Esophagus squamous epithelium (tissue), 5 donors: ENCODE data around the gene SLBP. TPM values are rescaled to one million over a fixed set of nuclear protein-coding genes. Genes with fewer than 3 reads are reported as not detected.

ENCODE experiments used
- DNase-seq: peaks from one replicate; lab custom pipeline; 2025; lab: John Stamatoyannopoulos, UW
- H3K27ac ChIP-seq, 4 donors: fragments of 200-600 bp; sonication (generic); one replicate each; pipeline ENCODE4 v1.5.1; 2016 to 2019; ENCODE audit warnings: mild to moderate bottlenecking in 1 of 4
- H3K27me3 ChIP-seq, 4 donors: fragments of 200-600 bp; sonication (generic); 1 replicate in 3 of 4; 2 replicates in 1 of 4; pipeline versions ENCODE4 v1.5.1 to v1.6.0; 2017 to 2021; ENCODE audit warnings: antibody characterized with exemption in 1 of 4
- H3K36me3 ChIP-seq, 3 donors: fragments of 200-600 bp; sonication (generic); one replicate each; pipeline ENCODE4 v1.5.1; 2016 to 2019
- H3K4me1 ChIP-seq, 3 donors: fragments of 200-600 bp; sonication (generic); one replicate each; pipeline ENCODE4 v1.5.1; 2017 to 2019
- H3K4me3 ChIP-seq, 4 donors: fragments of 200-600 bp; sonication (generic); 1 replicate in 3 of 4; 2 replicates in 1 of 4; pipeline ENCODE4 v1.5.1; 2016 to 2019; ENCODE audit warnings: mild to moderate bottlenecking in 2 of 4, moderate library complexity in 1 of 4
- H3K9me3 ChIP-seq, 3 donors: fragments of 200-600 bp; sonication (generic); one replicate each; pipeline ENCODE4 v1.5.1; 2016 to 2019
- POLR2A ChIP-seq, 4 donors: fragments of 450-650 bp; IDR thresholded peaks; one replicate each; pipeline ENCODE4 v1.6.1; 2017; ENCODE audit warnings: antibody characterized with exemption in 4 of 4, mild to moderate bottlenecking in 4 of 4, moderate library complexity in 3 of 4
- WGBS, 2 donors: methylation state at CpG; one replicate each; pipeline ENCODE4 v1.1.5; 2018; 5-methylcytosine and 5-hydroxymethylcytosine counted together
- intact Hi-C: fragments of 100-400 bp; cut with DNase I; formaldehyde crosslinking; loops from one replicate; pipeline ENCODE4 v1.15.0; 2022
- total RNA-seq, 4 donors: library from RNA; depleted of rRNA; stranded (reverse); fragments of >200 nt; gene quantifications; one replicate each; pipeline ENCODE4 v1.1.0, GENCODE V29; 2016
- TF ChIP-seq, protein P1 (sequence below), 6 experiments: fragments of 450-650 bp in 4 of 6; fragments of 200-600 bp in 2 of 6; sonication (generic) in 2 of 6; IDR thresholded peaks; one replicate each; pipeline ENCODE4 v1.5.1; 2016 to 2019; ENCODE audit warnings: antibody characterized with exemption in 6 of 6, mild to moderate bottlenecking in 4 of 6, moderate library complexity in 4 of 6
- donor health status: DM: yes; HTN: yes; CAD: no.

SLBP gene
- total RNA-seq, 4 donors from 2014 or later, result 32.4 to 60.1 (median 48.6) TPM

DNA sequence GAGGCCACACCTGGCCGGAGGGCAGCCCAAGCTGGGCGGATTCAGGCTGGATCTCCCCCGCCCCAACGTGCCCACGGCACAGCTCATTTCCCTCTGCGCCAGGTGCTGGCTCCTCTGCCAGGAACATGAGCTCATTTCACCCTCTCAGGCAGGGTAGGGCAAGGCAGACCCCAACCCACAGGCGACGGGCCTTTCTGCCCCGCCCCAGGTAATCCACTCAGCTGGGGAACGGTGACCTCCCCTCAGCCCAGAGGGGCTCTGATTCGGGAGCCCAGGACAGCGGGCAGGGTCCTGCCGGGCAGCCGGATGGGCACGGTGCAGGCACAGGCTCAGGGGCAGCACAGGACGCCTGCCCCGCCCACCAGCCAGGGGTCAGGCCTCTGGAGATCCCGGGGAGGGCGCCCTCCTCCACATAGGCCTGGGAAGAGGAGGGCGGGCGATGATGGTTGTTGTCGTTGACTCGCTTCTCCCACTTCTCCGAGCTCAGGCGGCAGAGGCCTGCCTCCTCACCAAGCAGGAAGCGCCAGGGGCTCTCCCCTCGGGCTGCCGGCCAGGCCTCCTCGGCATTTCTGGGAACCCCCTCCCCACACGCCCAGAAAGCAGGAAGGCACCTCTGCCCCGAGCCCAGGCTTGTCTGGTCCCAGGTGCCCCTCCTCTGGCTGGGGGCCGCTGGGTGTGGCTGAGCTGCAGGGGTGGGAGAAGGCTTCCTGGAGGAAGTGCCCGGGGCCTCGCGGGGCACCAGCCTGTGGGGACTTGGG is 40.3 kb upstream of the SLBP start:
- intact Hi-C loops, result loop anchor here (5.0 kb wide), 1 partner anchor 50 kb away; no protein-coding TSS in a partner anchor
- no peak for DNase-seq
- 0% methylated on average over 1 of the region's 35 CpGs; no CpG with 5 or more reads in 1 of the 2 donors for WGBS, 2 donors
- H3K9me3 ChIP-seq, result no peaks in the 10 kb centered on the region
- TF ChIP-seq, protein P1, sequence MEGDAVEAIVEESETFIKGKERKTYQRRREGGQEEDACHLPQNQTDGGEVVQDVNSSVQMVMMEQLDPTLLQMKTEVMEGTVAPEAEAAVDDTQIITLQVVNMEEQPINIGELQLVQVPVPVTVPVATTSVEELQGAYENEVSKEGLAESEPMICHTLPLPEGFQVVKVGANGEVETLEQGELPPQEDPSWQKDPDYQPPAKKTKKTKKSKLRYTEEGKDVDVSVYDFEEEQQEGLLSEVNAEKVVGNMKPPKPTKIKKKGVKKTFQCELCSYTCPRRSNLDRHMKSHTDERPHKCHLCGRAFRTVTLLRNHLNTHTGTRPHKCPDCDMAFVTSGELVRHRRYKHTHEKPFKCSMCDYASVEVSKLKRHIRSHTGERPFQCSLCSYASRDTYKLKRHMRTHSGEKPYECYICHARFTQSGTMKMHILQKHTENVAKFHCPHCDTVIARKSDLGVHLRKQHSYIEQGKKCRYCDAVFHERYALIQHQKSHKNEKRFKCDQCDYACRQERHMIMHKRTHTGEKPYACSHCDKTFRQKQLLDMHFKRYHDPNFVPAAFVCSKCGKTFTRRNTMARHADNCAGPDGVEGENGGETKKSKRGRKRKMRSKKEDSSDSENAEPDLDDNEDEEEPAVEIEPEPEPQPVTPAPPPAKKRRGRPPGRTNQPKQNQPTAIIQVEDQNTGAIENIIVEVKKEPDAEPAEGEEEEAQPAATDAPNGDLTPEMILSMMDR (IDR thresholded peaks at IDR 0.05), result peak in 3 of 6 experiments; percentile 7 to 33 (median 29)
- no peak for TF ChIP-seq POLR2A (IDR thresholded peaks at IDR 0.05)
- H3K4me3 ChIP-seq, result peak overlapping the region in 3 of 4 donors; percentile 2 to 37 (median 9)
- H3K27me3 ChIP-seq, result peaks cover 0 to 5% (median 0%) of the 10 kb centered on the region in 4 donors
- H3K27ac ChIP-seq, result peak overlapping the region; percentile 82 to 94 (median 90)
- H3K4me1 ChIP-seq, result peaks cover 71 to 93% (median 71%) of the 10 kb centered on the region in 3 donors
- H3K36me3 ChIP-seq, result no peaks in the 10 kb centered on the region

DNA sequence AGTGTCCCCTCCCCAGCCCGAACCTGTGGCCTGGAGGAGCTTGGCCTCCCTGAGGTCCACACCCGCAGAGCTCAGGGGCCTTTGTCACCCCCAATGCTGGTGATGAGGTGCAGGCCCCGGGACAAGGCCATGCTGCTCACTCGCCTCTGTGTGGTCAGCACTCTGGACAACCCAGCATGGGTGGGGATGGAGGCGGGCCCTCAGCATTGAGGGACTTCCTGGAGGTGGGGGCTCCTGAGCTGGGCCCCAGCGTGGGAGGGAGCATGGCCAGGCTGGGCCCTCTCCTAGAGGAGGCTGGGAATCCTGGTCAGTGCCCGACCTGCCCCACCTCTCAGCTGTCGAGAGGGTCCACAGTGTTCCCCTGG is 39.8 kb upstream of the SLBP start:
- peak overlapping the region; percentile 82 to 94 (median 90) for H3K27ac ChIP-seq
- TF ChIP-seq, protein P1 (IDR thresholded peaks at IDR 0.05), result no peak
- no peak for TF ChIP-seq POLR2A (IDR thresholded peaks at IDR 0.05)
- peaks cover 66 to 87% (median 67%) of the 10 kb centered on the region in 3 donors for H3K4me1 ChIP-seq
- H3K36me3 ChIP-seq, result no peaks in the 10 kb centered on the region
- peaks cover 0 to 5% (median 0%) of the 10 kb centered on the region in 4 donors for H3K27me3 ChIP-seq
- WGBS, 2 donors, result 0% methylated on average over 2 of the region's 8 CpGs; no CpG with 5 or more reads in 1 of the 2 donors
- H3K9me3 ChIP-seq, result no peaks in the 10 kb centered on the region
- peak overlapping the region in 1 of 4 donors; percentile 37 for H3K4me3 ChIP-seq
- intact Hi-C loops, result loop anchor here (5.0 kb wide), 1 partner anchor 50 kb away; no protein-coding TSS in a partner anchor
- no peak for DNase-seq

DNA sequence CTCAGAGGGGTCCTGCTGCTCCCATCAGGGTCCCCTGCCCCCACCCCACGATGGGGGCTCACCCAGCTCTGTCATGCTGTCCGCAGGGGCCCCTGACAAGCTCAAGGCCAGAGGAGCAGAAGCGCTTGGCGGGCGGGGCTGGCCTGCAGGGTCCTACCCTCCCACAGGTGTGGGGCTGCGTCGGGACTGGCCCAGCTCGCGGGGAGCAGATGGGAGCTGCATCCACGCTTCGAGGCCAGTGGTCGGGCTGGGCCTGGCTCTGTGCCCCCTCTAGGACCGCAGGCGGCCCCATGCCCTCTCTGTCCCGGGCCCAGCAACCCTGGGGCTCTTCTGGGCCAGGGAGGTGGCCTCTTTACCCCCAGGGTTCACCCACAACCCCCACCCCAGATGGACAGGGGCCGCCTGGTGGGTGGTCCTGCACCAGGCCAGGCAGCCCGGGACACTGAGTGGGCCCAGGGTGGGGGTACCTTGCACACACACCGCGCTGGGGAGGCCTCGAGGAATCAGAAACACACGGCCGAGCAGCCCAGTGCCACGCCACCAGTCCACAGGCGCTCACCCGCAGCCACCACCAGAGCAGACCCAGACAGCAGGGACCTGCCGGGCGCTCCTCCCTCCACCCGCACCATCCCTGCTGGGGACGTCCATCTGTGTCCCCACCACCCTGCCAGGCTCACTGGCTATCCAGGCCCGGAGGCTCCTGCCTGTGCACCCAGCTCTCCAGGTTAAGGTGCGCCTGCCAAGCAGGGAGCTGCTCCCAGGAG is 39.2 kb upstream of the SLBP start:
- intact Hi-C loops, result loop anchor here (5.0 kb wide), 1 partner anchor 51 kb away; no protein-coding TSS in a partner anchor

GRCh38 chr4:1750381-1751154 is 38.4 kb upstream of the SLBP start:
- TF ChIP-seq, protein P1 (IDR thresholded peaks at IDR 0.05), result no peak
- TF ChIP-seq POLR2A (IDR thresholded peaks at IDR 0.05), result no peak
- 53% methylated on average over 3 of the region's 18 CpGs; no CpG with 5 or more reads in 1 of the 2 donors for WGBS, 2 donors
- intact Hi-C loops, result loop anchor here (5.0 kb wide), 1 partner anchor 52 kb away; no protein-coding TSS in a partner anchor
- no peak for DNase-seq
- Histone ChIP-seq H3K27ac (peak overlapping the region; percentile 82 to 94 (median 90)), H3K27me3 (peaks cover 0 to 10% (median 0%) of the 10 kb centered on the region in 4 donors), H3K4me3 (no peak overlapping the region), H3K36me3 (no peaks in the 10 kb centered on the region), H3K4me1 (peaks cover 54 to 79% (median 56%) of the 10 kb centered on the region in 3 donors), H3K9me3 (no peaks in the 10 kb centered on the region)

More for the DNA sequence above, 39.2 kb upstream of the SLBP start:
- H3K27ac ChIP-seq, result peak overlapping the region; percentile 82 to 94 (median 90)
- no peaks in the 10 kb centered on the region for H3K9me3 ChIP-seq
- no peak for DNase-seq
- H3K27me3 ChIP-seq, result peaks cover 0 to 9% (median 0%) of the 10 kb centered on the region in 4 donors
- TF ChIP-seq POLR2A (IDR thresholded peaks at IDR 0.05), result no peak
- TF ChIP-seq, protein P1 (IDR thresholded peaks at IDR 0.05), result no peak
- WGBS, 2 donors, result 30% methylated on average over 2 of the region's 31 CpGs; no CpG with 5 or more reads in 1 of the 2 donors
- H3K4me1 ChIP-seq, result peaks cover 60 to 84% (median 64%) of the 10 kb centered on the region in 3 donors
- H3K4me3 ChIP-seq, result peak overlapping the region in 1 of 4 donors; percentile 34
- H3K36me3 ChIP-seq, result no peaks in the 10 kb centered on the region
